HEK293 (cell line): Measurements from ENCODE around the gene SNTG2.

ENCODE experiments used
- CTCF ChIA-PET: fragments of 350-600 bp; formaldehyde crosslinking; extraction: SDS; loops from one replicate; lab custom pipeline; 2021; ENCODE audit warnings: antibody characterized with exemption; lab: Yijun Ruan, JAX
- POLR2A ChIA-PET: fragments of 300-600 bp; formaldehyde crosslinking; extraction: SDS; loops from one replicate; lab custom pipeline; 2020; ENCODE audit warnings: antibody characterized with exemption, inconsistent platforms; lab: Yijun Ruan, JAX
- H3K27ac ChIP-seq: fragments of 200-500 bp; sonication (Bioruptor generic); 2 replicates; pipeline ENCODE4 v1.5.1; 2014; ENCODE audit warnings: low read depth, low read length, control low read depth, inconsistent platforms; ENCODE audit errors: extremely low read depth
- H3K36me3 ChIP-seq, 2 experiments: fragments of 200-500 bp in 1 of 2; sonication (Bioruptor generic) in 1 of 2; 1 replicate in 1 of 2; 2 replicates in 1 of 2; pipeline ENCODE4 v1.5.1; 2014 to 2017; ENCODE audit warnings: inconsistent platforms in 2 of 2, low read length in 2 of 2; ENCODE audit not compliant: control insufficient read depth in 2 of 2, insufficient read depth in 1 of 2
- H3K4me1 ChIP-seq: fragments of 200-500 bp; sonication (Bioruptor generic); 2 replicates; pipeline ENCODE4 v1.5.1; 2014; ENCODE audit warnings: mild to moderate bottlenecking, low read length, inconsistent platforms; ENCODE audit not compliant: control insufficient read depth, insufficient read depth
- H3K4me3 ChIP-seq: 2 replicates; pipeline ENCODE4 v1.5.1; 2011; ENCODE audit warnings: low read depth, mild to moderate bottlenecking, control low read depth, low read length, moderate library complexity
- H3K9me3 ChIP-seq: fragments of 200-500 bp; sonication (Bioruptor generic); 2 replicates; pipeline ENCODE4 v1.5.1; 2014; ENCODE audit warnings: low read depth, low read length, inconsistent platforms; ENCODE audit not compliant: control insufficient read depth, insufficient read depth
- ATF2 ChIP-seq: fragments of 450-650 bp; formaldehyde crosslinking; IDR thresholded peaks from 2 replicates; pipeline ENCODE4 v1.5.1; 2016; ENCODE audit warnings: missing biosample characterization, missing genetic modification characterization, low read depth
- KLF9 ChIP-seq: fragments of 450-650 bp; formaldehyde crosslinking; IDR thresholded peaks from 2 replicates; pipeline ENCODE4 v1.5.1; 2016; ENCODE audit warnings: missing biosample characterization, missing genetic modification characterization, low read depth
- ZFP41 ChIP-seq: fragments of 450-650 bp; formaldehyde crosslinking; IDR thresholded peaks from 2 replicates; pipeline ENCODE4 v1.5.1; 2016; ENCODE audit warnings: missing biosample characterization, missing genetic modification characterization, borderline replicate concordance
- ZNF10 ChIP-seq: fragments of 450-650 bp; formaldehyde crosslinking; IDR thresholded peaks from 2 replicates; pipeline ENCODE4 v1.5.1; 2017; ENCODE audit warnings: missing biosample characterization, missing genetic modification characterization
- ZNF2 ChIP-seq: fragments of 450-650 bp; formaldehyde crosslinking; IDR thresholded peaks from 2 replicates; pipeline ENCODE4 v1.5.1; 2016; ENCODE audit warnings: missing biosample characterization, missing genetic modification characterization
- ZNF280D ChIP-seq: fragments of 450-650 bp; formaldehyde crosslinking; IDR thresholded peaks from 2 replicates; pipeline ENCODE4 v1.5.1; 2016; ENCODE audit warnings: missing biosample characterization, missing genetic modification characterization
- ZNF350 ChIP-seq: fragments of 450-650 bp; formaldehyde crosslinking; IDR thresholded peaks from 2 replicates; pipeline ENCODE4 v1.5.0; 2017; ENCODE audit warnings: missing biosample characterization, mild to moderate bottlenecking, missing genetic modification characterization
- ZNF354C ChIP-seq: fragments of 450-650 bp; formaldehyde crosslinking; IDR thresholded peaks from 2 replicates; pipeline ENCODE4 v1.5.1; 2016; ENCODE audit warnings: missing biosample characterization, missing genetic modification characterization, low read depth, borderline replicate concordance
- ZNF555 ChIP-seq: fragments of 450-650 bp; formaldehyde crosslinking; conservative IDR thresholded peaks from 2 replicates; pipeline ENCODE4 v1.5.1; 2017; ENCODE audit warnings: missing biosample characterization, mild to moderate bottlenecking, missing genetic modification characterization, inconsistent platforms
- ZNF596 ChIP-seq: fragments of 450-650 bp; IDR thresholded peaks from 2 replicates; pipeline ENCODE4 v1.5.0; 2018; ENCODE audit warnings: missing biosample characterization, mild to moderate bottlenecking, missing genetic modification characterization, moderate library complexity
- ZNF654 ChIP-seq: fragments of 450-650 bp; formaldehyde crosslinking; IDR thresholded peaks from 2 replicates; pipeline ENCODE4 v1.5.1; 2016; ENCODE audit warnings: low read depth, missing biosample characterization, missing genetic modification characterization
- ZNF704 ChIP-seq: fragments of 450-650 bp; formaldehyde crosslinking; IDR thresholded peaks from 2 replicates; pipeline ENCODE4 v1.5.1; 2016; ENCODE audit warnings: missing biosample characterization, missing genetic modification characterization
- ZNF776 ChIP-seq: fragments of 450-650 bp; formaldehyde crosslinking; IDR thresholded peaks from 2 replicates; pipeline ENCODE4 v1.5.0; 2017; ENCODE audit warnings: missing biosample characterization, missing genetic modification characterization, borderline replicate concordance

SNTG2 gene

GRCh38 chr2:964562-964961 lies 13.9 kb downstream of the SNTG2 start:
- ChIA-PET POLR2A (no interaction called here), CTCF (interaction anchor here (1.1 kb wide), 1 partner anchor 10 kb away, joined by 3 read pairs; no protein-coding TSS in a partner anchor)
- TF ChIP-seq ZNF354C (tag by site-specific recombination) (no peak), ZNF776 (no peak), ZNF555 (tag by site-specific recombination) (no peak), ZNF704 (tag by site-specific recombination) (no peak), ZNF596 (tag by site-specific recombination) (no peak)
- Histone ChIP-seq H3K9me3 (no peaks in the 10 kb centered on the region; the same call in 1 of the 2 replicates), H3K36me3 (no peaks in the 10 kb centered on the region), H3K4me3 (no peak overlapping the region), H3K27ac (no peak overlapping the region), H3K4me1 (no peaks in the 10 kb centered on the region)

DNA sequence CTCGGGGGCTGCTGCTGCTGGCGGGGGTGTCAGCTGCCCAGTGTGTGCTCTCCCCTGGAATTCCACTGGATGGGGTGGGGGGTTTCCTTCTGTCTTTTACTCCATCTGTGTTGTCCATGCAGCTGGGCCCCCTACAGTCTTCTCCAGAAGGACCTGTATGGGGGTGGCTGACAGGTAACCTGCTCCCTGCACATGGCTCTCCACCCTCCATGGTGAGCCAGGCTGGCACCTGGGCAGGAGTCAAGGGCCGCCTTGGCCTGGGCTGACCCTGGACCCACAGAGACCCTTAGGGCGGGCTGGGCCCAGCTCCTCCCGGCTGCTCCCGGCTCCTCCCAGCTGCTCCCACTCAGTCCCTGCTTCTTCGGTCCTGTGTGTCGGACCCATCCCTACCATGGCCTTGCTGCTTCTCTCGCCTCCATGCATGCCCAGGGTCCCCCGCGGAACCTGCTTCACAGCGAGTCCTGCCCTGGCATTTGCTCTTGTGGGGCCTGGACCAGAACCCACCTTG lies 15.0 kb downstream of the SNTG2 start:
- Histone ChIP-seq H3K4me3 (no peak overlapping the region), H3K27ac (no peak overlapping the region), H3K4me1 (no peaks in the 10 kb centered on the region), H3K36me3 (no peaks in the 10 kb centered on the region), H3K9me3 (no peaks in the 10 kb centered on the region; the same call in 1 of the 2 replicates)
- ChIA-PET POLR2A (no interaction called here), CTCF (no interaction called here)
- TF ChIP-seq ZFP41 (no peak), ZNF280D (tag by site-specific recombination) (no peak), ZNF654 (no peak), KLF9 (tag by site-specific recombination) (no peak), ZNF350 (tag by site-specific recombination) (no peak)

DNA sequence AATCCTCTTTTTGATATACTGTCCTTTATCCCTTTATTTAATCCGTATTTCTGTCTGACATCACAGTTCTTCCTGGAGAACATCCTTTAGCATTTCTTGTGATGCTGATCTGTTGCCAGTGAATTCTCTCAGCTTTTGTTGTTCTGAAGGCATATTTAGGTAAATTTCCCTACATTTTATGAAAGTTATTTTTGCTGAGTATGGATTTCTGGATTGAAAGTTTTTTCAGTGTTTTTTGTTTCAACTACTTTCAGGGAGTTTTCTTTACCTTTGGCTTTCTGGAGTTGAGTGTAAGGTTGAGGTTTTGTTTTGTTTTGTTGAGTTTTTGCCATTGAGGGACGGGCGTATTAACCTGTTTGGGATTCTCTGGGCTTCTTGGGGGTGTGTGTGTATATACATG lies 22.5 kb downstream of the SNTG2 start:
- H3K9me3 ChIP-seq = no peaks in the 10 kb centered on the region; the same call in 1 of the 2 replicates
- no peak overlapping the region for H3K27ac ChIP-seq
- POLR2A ChIA-PET = no interaction called here
- H3K4me3 ChIP-seq = no peak overlapping the region
- CTCF ChIA-PET = no interaction called here
- H3K36me3 ChIP-seq = no peaks in the 10 kb centered on the region
- TF ChIP-seq ZNF10 (tag by site-specific recombination) = no peak
- TF ChIP-seq ATF2 = no peak
- no peak for TF ChIP-seq ZNF2
- H3K4me1 ChIP-seq = peaks cover 10% of the 10 kb centered on the region
